CD4-positive, alpha-beta T cell treated with Interleukin-15 for 4 hours (primary cell): ENCODE results near the gene FOXE1.

Experiments used
- DNase-seq: peaks from one replicate; pipeline ENCODE4 v3.0.0-alpha.2; 2020; ENCODE audit warnings: low spot score

The FOXE1 gene

DNA sequence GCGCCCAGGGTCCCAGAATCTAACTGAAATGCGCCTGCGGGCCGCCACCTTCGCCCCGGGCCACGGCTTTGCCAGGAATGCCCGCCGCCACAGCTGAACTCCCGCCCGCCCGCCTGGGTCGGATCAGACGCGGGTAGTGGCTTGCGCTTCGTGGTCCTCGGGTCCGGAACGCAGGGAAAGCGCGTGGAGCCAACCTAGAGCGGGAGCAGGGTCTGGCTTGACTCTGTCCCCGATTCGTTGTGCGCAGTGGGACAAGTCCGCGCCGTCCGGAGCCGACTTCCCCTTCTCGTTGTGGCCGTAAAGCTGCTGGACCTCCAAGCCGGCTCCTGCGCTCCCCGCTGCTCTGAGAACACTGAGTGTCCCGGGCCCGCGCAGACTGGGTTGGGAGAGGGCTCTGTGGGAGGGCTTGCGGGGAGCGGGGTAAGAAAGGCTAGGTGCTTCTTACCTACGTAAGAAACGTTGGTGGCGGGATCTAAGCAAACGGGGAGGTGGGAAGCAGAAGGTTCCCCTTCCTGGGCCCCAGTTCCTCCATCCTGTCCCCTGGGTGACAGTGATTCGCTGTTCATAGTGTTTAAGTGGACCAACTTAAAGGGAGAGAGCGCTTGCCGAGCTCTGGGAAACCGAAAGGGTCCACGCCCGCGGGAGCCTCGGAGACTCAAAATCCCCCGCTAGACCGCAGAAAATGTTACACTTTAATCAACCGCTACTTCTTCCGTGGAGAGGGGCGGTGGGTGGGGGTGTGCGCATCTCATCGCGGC lies 4.4 kb upstream of the FOXE1 start:
- no peak for DNase-seq

DNA sequence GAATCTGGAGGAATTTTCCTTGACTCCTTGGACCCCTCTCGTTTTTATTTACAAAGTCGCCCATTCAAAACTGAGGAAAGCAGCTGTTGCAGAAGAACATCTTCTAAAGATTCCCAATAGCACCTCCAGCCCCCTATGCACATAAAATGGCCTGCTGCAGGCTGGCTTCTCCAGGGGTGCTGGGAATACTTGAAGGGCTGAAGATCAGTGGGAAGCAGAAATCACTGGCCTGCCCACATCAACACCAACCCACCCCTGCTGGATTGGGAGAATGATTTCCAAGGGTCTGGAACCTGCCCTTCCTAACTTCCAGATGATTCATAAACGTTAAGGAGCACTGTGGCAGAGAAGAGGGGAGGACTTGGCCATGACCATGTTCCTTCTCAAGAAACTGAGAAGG lies 3.0 kb upstream of the FOXE1 start:
- no peak for DNase-seq

DNA sequence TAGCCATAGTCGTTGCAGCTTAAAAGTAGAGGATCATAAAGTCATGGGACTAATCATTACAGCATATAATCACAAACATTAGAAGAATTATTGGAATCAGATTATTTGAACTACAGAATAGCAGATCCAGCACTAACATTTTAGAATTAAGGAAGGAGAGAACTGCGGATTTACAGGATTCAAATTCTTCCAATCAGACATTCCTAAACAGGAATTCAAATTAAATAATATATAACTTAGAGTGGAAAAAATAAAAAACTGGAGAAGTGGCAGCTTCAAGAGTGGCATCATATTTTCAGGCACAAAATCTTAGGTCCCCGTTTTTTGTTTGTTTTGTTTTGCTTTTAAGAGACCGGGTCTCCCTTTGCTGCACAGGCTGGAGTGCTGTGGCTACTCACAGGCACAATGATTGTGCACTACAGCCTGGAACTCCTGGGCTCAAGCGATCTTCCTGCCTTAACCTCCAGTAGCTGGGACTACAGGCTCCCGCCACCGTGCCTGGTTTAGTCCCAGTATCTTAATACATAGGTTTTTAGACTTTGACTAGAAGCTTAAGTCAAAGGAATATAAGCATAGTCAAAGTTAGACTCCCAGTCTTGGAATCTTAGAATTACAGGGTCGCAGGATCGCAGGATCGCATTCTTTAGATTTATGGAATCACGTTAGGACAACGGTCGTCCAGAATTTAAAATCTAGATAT lies 2.1 kb upstream of the FOXE1 start:
- no peak for DNase-seq

GRCh38 chr9:97851446-97851883 lies 1.6 kb upstream of the FOXE1 start:
- no peak for DNase-seq

DNA sequence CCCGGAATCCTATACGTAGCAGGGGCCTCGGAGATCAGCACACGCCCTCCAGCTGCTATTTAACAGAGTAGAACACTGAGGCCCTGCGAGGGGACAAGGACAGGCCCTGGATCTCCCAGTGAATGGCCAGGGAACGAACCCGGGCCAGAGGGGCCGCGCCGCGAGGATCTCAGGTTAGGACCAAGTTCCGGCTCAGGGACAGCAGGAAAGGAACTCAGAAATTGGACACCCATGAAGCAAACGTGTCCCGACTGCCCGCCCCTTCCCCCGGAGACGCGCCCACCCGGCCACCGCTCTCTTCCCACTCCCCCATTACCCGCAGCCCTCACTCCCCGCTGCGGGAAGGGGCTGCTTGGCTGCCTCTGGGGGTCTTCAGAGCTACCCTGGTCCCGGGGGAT lies 1.0 kb upstream of the FOXE1 start:
- no peak for DNase-seq

DNA sequence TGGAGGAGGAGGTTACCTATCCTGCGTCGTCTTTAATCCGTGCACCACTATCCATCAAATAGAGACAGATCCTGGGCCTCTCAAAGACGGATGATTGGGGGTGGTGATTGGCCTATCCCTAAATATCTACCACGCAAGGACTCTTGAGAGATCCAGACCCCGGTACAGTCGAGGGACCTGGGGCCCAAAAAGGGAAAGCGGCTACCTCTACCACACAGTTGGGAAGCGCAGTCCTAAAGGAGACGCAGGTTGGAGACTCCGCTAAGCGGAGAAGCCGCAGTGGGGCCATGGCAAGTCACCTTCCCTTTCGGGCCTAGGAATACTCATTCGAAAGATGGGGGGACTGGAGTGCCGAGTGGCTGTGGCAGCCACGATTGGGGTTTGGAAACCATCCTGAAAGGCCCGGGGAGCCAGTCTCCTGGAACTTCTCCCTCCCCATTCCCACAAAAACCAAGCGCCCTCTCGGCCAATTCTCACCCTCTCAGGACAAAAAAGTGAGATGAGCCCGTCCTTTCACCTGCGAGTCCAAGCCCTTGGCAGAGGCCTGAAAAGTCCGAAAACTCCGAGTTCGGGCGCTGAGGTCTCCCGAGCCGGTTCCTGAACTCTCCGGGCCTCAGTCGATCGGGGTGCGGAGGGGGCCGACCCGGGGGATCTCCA lies 499 bp upstream of the FOXE1 start:
- DNase-seq, result no peak

DNA sequence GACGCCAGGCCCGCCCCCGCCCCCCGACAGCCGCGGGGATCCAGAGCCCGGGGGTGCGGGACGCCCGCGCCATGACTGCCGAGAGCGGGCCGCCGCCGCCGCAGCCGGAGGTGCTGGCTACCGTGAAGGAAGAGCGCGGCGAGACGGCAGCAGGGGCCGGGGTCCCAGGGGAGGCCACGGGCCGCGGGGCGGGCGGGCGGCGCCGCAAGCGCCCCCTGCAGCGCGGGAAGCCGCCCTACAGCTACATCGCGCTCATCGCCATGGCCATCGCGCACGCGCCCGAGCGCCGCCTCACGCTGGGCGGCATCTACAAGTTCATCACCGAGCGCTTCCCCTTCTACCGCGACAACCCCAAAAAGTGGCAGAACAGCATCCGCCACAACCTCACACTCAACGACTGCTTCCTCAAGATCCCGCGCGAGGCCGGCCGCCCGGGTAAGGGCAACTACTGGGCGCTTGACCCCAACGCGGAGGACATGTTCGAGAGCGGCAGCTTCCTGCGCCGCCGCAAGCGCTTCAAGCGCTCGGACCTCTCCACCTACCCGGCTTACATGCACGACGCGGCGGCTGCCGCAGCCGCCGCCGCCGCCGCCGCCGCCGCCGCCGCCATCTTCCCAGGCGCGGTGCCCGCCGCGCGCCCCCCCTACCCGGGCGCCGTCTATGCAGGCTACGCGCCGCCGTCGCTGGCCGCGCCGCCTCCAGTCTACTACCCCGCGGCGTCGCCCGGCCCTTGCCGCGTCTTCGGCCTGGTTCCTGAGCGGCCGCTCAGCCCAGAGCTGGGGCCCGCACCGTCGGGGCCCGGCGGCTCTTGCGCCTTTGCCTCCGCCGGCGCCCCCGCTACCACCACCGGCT lies 1.0 kb downstream of the FOXE1 start:
- peak; percentile 44 for DNase-seq

- no peak for DNase-seq
These were observed 1.9 kb downstream of the FOXE1 start for GRCh38 chr9:97854696-97855485.

- DNase-seq, result no peak
These were observed 2.5 kb downstream of the FOXE1 start for GRCh38 chr9:97855486-97855875.

GRCh38 chr9:97855899-97856298 lies 2.9 kb downstream of the FOXE1 start:
- DNase-seq, result no peak

- DNase-seq, result no peak
These were observed 4.0 kb downstream of the FOXE1 start for GRCh38 chr9:97856857-97857605.

GRCh38 chr9:97857606-97858392 lies 4.8 kb downstream of the FOXE1 start:
- no peak for DNase-seq

DNA sequence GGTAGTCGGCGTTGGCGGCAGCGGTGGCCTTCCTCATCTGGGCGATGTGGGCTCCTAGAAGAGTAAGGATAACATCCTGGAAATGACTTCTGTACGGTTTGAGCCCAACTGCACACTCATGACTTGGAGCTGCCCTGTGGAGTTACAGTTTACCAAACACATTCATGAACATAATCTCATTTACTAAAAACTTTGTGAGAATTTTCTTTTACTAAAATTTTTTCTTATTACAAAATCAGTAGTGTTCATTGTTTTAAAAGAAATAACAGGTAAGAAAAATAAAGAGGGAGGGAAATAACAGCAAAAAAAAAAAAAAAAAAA lies 5.3 kb downstream of the FOXE1 start:
- DNase-seq, result no peak

- no peak for DNase-seq
These were observed 5.8 kb downstream of the FOXE1 start for GRCh38 chr9:97858826-97859225.

DNA sequence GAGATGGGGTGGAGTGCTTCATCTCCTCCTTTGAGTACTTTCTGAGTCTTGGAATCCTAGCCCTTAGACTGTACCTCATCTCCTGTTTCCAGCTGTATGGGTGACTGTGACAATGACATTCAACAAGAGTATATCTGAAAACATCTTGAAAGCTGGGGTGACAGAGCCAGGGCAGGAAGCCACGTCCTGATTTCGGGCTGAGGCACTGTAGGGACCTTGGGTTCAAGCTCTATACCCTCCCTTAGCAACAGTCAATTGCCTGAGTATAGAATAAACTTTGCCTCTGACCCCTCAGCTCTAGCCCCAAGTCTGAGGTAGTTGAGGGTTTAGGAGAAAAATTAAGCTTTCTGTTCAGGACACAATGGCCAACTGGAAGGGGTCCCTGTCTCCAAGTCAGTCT lies 6.3 kb downstream of the FOXE1 start:
- DNase-seq, result no peak

DNA sequence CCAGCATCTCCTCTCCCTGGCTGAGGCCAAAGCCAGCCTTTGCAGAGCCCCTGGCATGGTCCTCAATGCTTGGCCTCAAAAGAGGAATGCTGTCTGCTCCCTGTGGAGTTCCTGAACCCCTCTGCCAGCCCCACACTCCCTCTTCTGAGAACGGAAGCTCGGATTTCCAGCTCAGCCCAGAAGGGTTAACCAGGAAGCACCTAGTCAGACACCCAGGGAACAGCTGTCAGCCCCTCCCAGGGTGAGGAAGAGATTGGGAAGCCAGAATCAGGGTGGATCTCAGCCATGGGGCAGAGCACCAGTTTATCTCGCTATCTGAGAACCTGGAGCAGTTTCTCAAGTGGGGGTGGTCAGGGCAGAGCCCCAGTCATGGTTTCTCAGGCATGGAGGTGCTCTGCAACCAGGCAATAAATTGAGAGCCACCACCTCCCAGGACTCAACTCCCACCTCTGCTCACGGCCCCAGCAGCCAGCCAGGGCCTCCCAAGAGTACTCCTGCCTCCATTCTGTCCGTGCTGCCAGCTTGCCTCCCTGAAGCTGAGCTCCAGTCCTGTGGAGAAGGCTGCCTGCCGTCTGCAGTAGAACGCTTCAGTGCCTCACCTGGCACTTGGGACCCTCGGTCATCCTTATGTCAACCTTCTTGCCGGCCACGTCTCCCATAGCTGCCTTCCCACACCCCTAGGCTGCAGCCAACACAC lies 7.6 kb downstream of the FOXE1 start:
- DNase-seq, result no peak

DNA sequence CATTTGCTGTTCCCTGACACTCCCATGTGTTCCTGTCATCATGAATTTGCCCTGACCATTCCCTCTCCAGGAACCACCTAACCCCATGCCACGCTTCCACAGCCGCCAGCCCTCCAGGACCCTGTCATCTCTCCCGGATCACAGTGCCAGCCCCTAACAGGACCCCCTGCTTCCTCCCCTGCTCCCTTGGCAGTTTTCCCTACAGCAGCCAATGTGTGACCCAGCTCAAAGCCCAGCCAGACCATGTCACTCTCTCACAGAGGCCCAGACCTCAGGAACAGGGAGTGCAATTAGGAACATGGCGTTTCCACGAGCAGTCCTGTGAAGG lies 8.1 kb downstream of the FOXE1 start:
- no peak for DNase-seq

DNA sequence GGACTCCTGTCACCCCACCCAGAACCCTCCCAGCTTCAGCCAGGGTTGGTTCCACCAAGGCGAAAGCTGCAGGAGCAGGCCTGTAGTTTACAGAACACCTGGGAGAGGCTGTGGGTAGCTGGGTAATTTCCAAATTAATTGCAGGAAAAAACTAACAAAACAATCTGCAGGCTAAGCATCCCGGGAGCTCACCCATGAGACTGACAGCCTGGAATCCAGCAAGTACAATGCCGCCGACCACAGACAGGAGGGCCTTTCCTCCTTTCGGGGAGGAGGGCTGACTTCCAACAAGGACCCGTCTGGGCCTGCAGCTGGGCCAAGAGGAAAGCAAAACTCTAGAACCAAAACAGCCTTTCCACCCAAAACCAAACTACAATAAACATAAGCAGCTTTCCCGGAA lies 10.3 kb downstream of the FOXE1 start:
- DNase-seq, result no peak

DNA sequence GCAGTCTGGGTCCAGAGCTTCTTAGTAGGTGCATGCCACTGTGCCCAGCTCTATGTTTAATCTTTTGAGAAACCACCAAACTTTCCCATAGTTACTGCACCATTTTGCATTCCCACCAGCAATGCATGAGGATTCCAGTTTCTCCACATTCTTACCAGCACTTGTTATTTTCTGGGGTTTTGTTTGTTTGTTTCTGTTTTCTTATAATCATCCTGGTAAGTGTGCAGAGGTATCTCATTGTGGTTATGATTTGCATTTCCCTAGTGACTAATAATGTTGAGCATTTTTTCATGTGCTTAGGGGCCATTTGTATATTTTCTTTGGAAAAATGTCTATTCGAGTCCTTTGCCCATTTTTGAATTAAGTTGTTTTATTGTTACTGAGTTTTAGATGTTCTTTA lies 11.4 kb downstream of the FOXE1 start:
- no peak for DNase-seq

DNA sequence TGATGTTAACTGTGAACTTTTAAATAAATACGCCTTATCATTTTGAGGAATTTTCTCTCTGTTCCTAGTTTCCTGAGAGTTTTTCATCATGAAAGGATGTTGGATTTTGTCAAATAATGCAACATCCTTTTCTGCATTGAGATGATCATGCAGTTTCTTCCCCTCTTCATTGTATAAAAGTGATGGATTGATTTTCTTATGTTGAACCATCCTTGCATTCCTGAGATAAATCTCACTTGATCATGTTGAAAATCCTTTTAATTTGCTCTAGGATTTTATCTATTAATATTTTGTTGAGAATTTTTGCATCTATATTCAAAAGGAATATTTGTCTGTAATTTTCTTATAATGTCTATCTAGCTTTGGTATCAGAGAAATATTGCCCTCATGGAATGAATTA lies 13.3 kb downstream of the FOXE1 start:
- DNase-seq, result no peak
